Lower lobe of right lung (tissue), 2 donors: ENCODE measurements around the gene SUSD4. TPM values are rescaled to one million over a fixed set of nuclear protein-coding genes. Genes with fewer than 3 reads are reported as not detected.

Experiments used
- ATAC-seq, 2 donors: fragments of 200-7000 bp; cut with Tn5 transposase; one replicate each; pipeline ENCODE4 v1.9.1; 2020 to 2022; ENCODE audit warnings: mild to moderate bottlenecking in 2 of 2, moderate library complexity in 2 of 2
- DNase-seq: peaks from one replicate; pipeline ENCODE4 v3.0.0-alpha.2; 2020
- H3K27ac ChIP-seq: fragments of 200-600 bp; one replicate; pipeline ENCODE4 v1.8.0; 2022
- H3K27me3 ChIP-seq: fragments of 200-600 bp; one replicate; pipeline ENCODE4 v1.8.0; 2022; ENCODE audit warnings: low read depth
- H3K36me3 ChIP-seq: fragments of 200-600 bp; one replicate; pipeline ENCODE4 v1.8.0; 2022; ENCODE audit warnings: mild to moderate bottlenecking
- H3K4me1 ChIP-seq: fragments of 200-600 bp; one replicate; pipeline ENCODE4 v1.8.0; 2022
- H3K4me3 ChIP-seq: fragments of 200-600 bp; one replicate; pipeline ENCODE4 v1.8.0; 2022; ENCODE audit warnings: mild to moderate bottlenecking
- H3K9me3 ChIP-seq: fragments of 200-600 bp; one replicate; pipeline ENCODE4 v1.8.0; 2022
- CTCF ChIP-seq: fragments of 200-600 bp; IDR thresholded peaks from one replicate; pipeline ENCODE4 v1.8.0; 2022; ENCODE audit warnings: antibody characterized with exemption, mild to moderate bottlenecking
- intact Hi-C: fragments of 100-400 bp; cut with DNase I; formaldehyde crosslinking; loops from one replicate; pipeline ENCODE4 v1.11.0; 2022
- total RNA-seq: library from RNA; stranded (reverse); fragmentation: NEBNext Ultra II Directional; extraction: Animal tissue kit (Norgen Biotek cat#: 25700); gene quantifications from one replicate; pipeline ENCODE4 v1.2.1, GENCODE V29; 2021
- donor health status: DM: no; HTN: yes; CAD: no; lungs with severe emphysema.

SUSD4 gene
- total RNA-seq, 1 donor from 2014 or later: 3.7 TPM

- ATAC-seq: no peak
- intact Hi-C loops: no loop called here
- TF ChIP-seq CTCF: no peak
- H3K36me3 ChIP-seq: no peaks in the 10 kb centered on the region
- no peak for DNase-seq
- peaks cover 8% of the 10 kb centered on the region for H3K4me1 ChIP-seq
- no peaks in the 10 kb centered on the region for H3K9me3 ChIP-seq
- H3K27ac ChIP-seq: no peak overlapping the region
- H3K4me3 ChIP-seq: no peak overlapping the region
- H3K27me3 ChIP-seq: no peaks in the 10 kb centered on the region
These were observed 134.2 kb downstream of the SUSD4 start for GRCh38 chr1:223229756-223230155.

- Histone ChIP-seq H3K27ac (no peak overlapping the region), H3K27me3 (no peaks in the 10 kb centered on the region), H3K4me1 (peaks cover 6% of the 10 kb centered on the region), H3K36me3 (no peaks in the 10 kb centered on the region), H3K4me3 (no peak overlapping the region), H3K9me3 (no peaks in the 10 kb centered on the region)
- no peak for TF ChIP-seq CTCF
- intact Hi-C loops: no loop called here
- no peak for ATAC-seq
- DNase-seq: no peak
These were observed 134.9 kb downstream of the SUSD4 start for GRCh38 chr1:223228931-223229528.

- intact Hi-C loops: no loop called here
These were observed 135.8 kb downstream of the SUSD4 start for GRCh38 chr1:223228201-223228600.

GRCh38 chr1:223227486-223228196 is 136.3 kb downstream of the SUSD4 start:
- no peaks in the 10 kb centered on the region for H3K27me3 ChIP-seq
- no peak overlapping the region for H3K4me3 ChIP-seq
- TF ChIP-seq CTCF: no peak
- H3K36me3 ChIP-seq: no peaks in the 10 kb centered on the region
- no peaks in the 10 kb centered on the region for H3K9me3 ChIP-seq
- no peak for ATAC-seq
- intact Hi-C loops: no loop called here
- DNase-seq: no peak
- no peak overlapping the region for H3K27ac ChIP-seq
- no peaks in the 10 kb centered on the region for H3K4me1 ChIP-seq

More at GRCh38 chr1:223228201-223228600, 135.8 kb downstream of the SUSD4 start:
- Histone ChIP-seq H3K27me3 (no peaks in the 10 kb centered on the region), H3K27ac (no peak overlapping the region), H3K36me3 (no peaks in the 10 kb centered on the region), H3K4me3 (no peak overlapping the region), H3K9me3 (no peaks in the 10 kb centered on the region), H3K4me1 (no peaks in the 10 kb centered on the region)
- TF ChIP-seq CTCF: no peak
- DNase-seq: no peak
- no peak for ATAC-seq

- Histone ChIP-seq H3K27me3 (no peaks in the 10 kb centered on the region), H3K27ac (no peak overlapping the region), H3K36me3 (no peaks in the 10 kb centered on the region), H3K4me1 (no peaks in the 10 kb centered on the region), H3K4me3 (no peak overlapping the region), H3K9me3 (no peaks in the 10 kb centered on the region)
- no peak for TF ChIP-seq CTCF
- no peak for DNase-seq
- no peak for ATAC-seq
- intact Hi-C loops: no loop called here
These were observed 136.9 kb downstream of the SUSD4 start for GRCh38 chr1:223227031-223227430.
